K562 (cell line): ENCODE data around the gene ADGRL3. TPM values are rescaled to one million over a fixed set of nuclear protein-coding genes. Genes with fewer than 3 reads are reported as not detected.

Experiments used
- ATAC-seq: fragments of 200-7000 bp; cut with Tn5 transposase; 3 replicates; pipeline ENCODE4 v1.9.1; 2020; ENCODE audit warnings: moderate library complexity
- BruUV-seq: library from RNA; stranded (reverse); fragments of 400-500 nt; replicated peaks from 2 replicates; lab custom pipeline; 2021; lab: Mats Ljungman, UMichigan
- CTCF ChIA-PET: fragments of 300-600 bp; formaldehyde crosslinking; extraction: SDS; loops from one replicate; lab custom pipeline; 2021; ENCODE audit warnings: low intra/inter-chr PET ratio; lab: Yijun Ruan, JAX
- POLR2A ChIA-PET: fragments of 300-600, 350-650 bp; sonication (Branson Sonifier 250); formaldehyde crosslinking; extraction: SDS; loops from one replicate; lab custom pipeline; 2021; ENCODE audit warnings: antibody characterized with exemption, inconsistent platforms; lab: Yijun Ruan, JAX
- DNase-seq, 4 experiments: peaks; one replicate each; pipeline versions ENCODE4 v3.0.0 to v3.0.0-alpha.2; 2011 to 2018; ENCODE audit warnings: low spot score in 3 of 4, mixed read lengths in 3 of 4; ENCODE audit errors: extremely low read depth in 1 of 4
- FAIRE-seq: peaks from 2 replicates; lab custom pipeline; 2011; peaks lifted over from hg19 to GRCh38; lab: Jason Lieb, UNC
- H2AFZ ChIP-seq: 2 replicates; pipeline ENCODE4 v1.6.0; 2011; ENCODE audit warnings: low read depth, low read length, control low read depth, inconsistent platforms
- H3K27ac ChIP-seq: fragments of 200-600 bp; 3 replicates; pipeline ENCODE4 v1.8.0; 2011; ENCODE audit warnings: low read depth, mild to moderate bottlenecking, control low read depth, inconsistent platforms, low read length, moderate library complexity, mixed read lengths; ENCODE audit errors: extremely low read depth
- H3K27me3 ChIP-seq, 2 experiments: fragments of 300-600 bp in 1 of 2; 2 replicates in 1 of 2; 3 replicates in 1 of 2; pipeline versions ENCODE4 v1.6.0 to v1.8.0; 2011; ENCODE audit warnings: inconsistent platforms in 2 of 2, low read length in 2 of 2, mild to moderate bottlenecking in 1 of 2, mixed read lengths in 1 of 2, moderate library complexity in 1 of 2; ENCODE audit not compliant: control insufficient read depth in 2 of 2, insufficient read depth in 2 of 2
- H3K36me3 ChIP-seq: fragments of 300-600 bp; 3 replicates; pipeline ENCODE4 v1.8.0; 2011; ENCODE audit warnings: mild to moderate bottlenecking, low read length, inconsistent platforms; ENCODE audit not compliant: control insufficient read depth, insufficient read depth
- H3K4me1 ChIP-seq, 2 experiments: fragments of 200-600 bp in 1 of 2; replicated peaks in 1 of 2; 2 replicates in 1 of 2; 3 replicates in 1 of 2; pipeline versions ENCODE4 v1.5.1 to v1.8.0; 2011; ENCODE audit warnings: inconsistent platforms in 2 of 2, low read length in 2 of 2, mild to moderate bottlenecking in 1 of 2, mixed read lengths in 1 of 2, moderate library complexity in 1 of 2; ENCODE audit not compliant: control insufficient read depth in 2 of 2, insufficient read depth in 2 of 2
- H3K4me2 ChIP-seq: 2 replicates; pipeline ENCODE4 v1.6.1; 2011; ENCODE audit warnings: low read length, control low read depth, inconsistent platforms, mixed read lengths; ENCODE audit not compliant: insufficient read depth
- H3K4me3 ChIP-seq: fragments of 200-600 bp; sonication (generic), shearing (Covaris generic); 2 replicates; pipeline ENCODE4 v1.5.1; 2016; ENCODE audit warnings: control low read depth, inconsistent platforms
- H3K79me2 ChIP-seq: fragments of 200-600 bp; 3 replicates; pipeline ENCODE4 v1.8.0; 2011; ENCODE audit warnings: low read length, inconsistent platforms; ENCODE audit not compliant: control insufficient read depth, insufficient read depth
- H3K9ac ChIP-seq, 2 experiments: 2 replicates each; pipeline versions ENCODE4 v1.6.0 to v1.6.1; 2011; ENCODE audit warnings: low read depth in 2 of 2, low read length in 2 of 2, control low read depth in 1 of 2, inconsistent platforms in 1 of 2, mild to moderate bottlenecking in 1 of 2, mixed read lengths in 1 of 2; ENCODE audit not compliant: insufficient read depth in 1 of 2
- H3K9me1 ChIP-seq: one replicate; pipeline ENCODE4 v1.6.0; 2011; ENCODE audit warnings: inconsistent platforms, mild to moderate bottlenecking, low read length, moderate library complexity; ENCODE audit not compliant: control insufficient read depth, insufficient read depth
- H3K9me3 ChIP-seq: replicated peaks from 2 replicates; pipeline ENCODE4 v1.5.1; 2011; ENCODE audit warnings: low read depth, low read length, inconsistent platforms; ENCODE audit not compliant: control insufficient read depth, insufficient read depth
- H4K20me1 ChIP-seq: replicated peaks from 2 replicates; pipeline ENCODE4 v1.6.1; 2011; ENCODE audit warnings: low read length, inconsistent platforms, mixed read lengths; ENCODE audit not compliant: control insufficient read depth, insufficient read depth
- E2F5 ChIP-seq: sonication (generic); formaldehyde crosslinking; IDR thresholded peaks from 2 replicates; pipeline ENCODE4 v1.8.0; 2022; ENCODE audit warnings: mild to moderate bottlenecking, missing genetic modification reagents
- HBP1 ChIP-seq: fragments of 450-650 bp; formaldehyde crosslinking; IDR thresholded peaks from 2 replicates; pipeline ENCODE4 v1.4.0; 2022; ENCODE audit warnings: missing genetic modification characterization
- HMGN3 ChIP-seq: IDR thresholded peaks from 2 replicates; pipeline ENCODE4 v1.6.1; 2011; ENCODE audit warnings: borderline replicate concordance, low read depth, mild to moderate bottlenecking, mixed read lengths, low read length; ENCODE audit not compliant: insufficient read length; ENCODE audit errors: extremely low read depth
- MTA3 ChIP-seq: fragments of 450-650 bp; formaldehyde crosslinking; IDR thresholded peaks from 2 replicates; pipeline ENCODE4 v1.6.1; 2017; ENCODE audit warnings: mild to moderate bottlenecking, borderline replicate concordance
- NCOA2 ChIP-seq, 2 experiments: fragments of 450-650 bp; IDR thresholded peaks; 2 replicates each; pipeline ENCODE4 v1.6.1; 2018; ENCODE audit warnings: mild to moderate bottlenecking in 2 of 2, moderate library complexity in 1 of 2; ENCODE audit not compliant: partially characterized antibody in 2 of 2
- RHOXF2B ChIP-seq: fragments of 250-450 bp; sonication (Bioruptor Pico); conservative IDR thresholded peaks from 2 replicates; pipeline ENCODE4 v1.5.1; 2021
- SNIP1 ChIP-seq: fragments of 450-650 bp; IDR thresholded peaks from 2 replicates; pipeline ENCODE4 v1.7.1; 2017; ENCODE audit warnings: low read depth, mild to moderate bottlenecking
- TGIF2 ChIP-seq: sonication (generic); formaldehyde crosslinking; IDR thresholded peaks from 2 replicates; pipeline ENCODE4 v1.8.1; 2022; ENCODE audit warnings: mild to moderate bottlenecking, missing genetic modification reagents, moderate library complexity
- ZBTB26 ChIP-seq: fragments of 450-650 bp; formaldehyde crosslinking; IDR thresholded peaks from 2 replicates; pipeline ENCODE4 v1.4.0; 2022; ENCODE audit warnings: missing genetic modification characterization
- ZBTB9 ChIP-seq: fragments of 450-650 bp; formaldehyde crosslinking; IDR thresholded peaks from 2 replicates; pipeline ENCODE4 v1.4.0; 2020; ENCODE audit warnings: mild to moderate bottlenecking, moderate library complexity
- ZNF184 ChIP-seq: sonication (generic); formaldehyde crosslinking; IDR thresholded peaks from 2 replicates; pipeline ENCODE4 v1.5.0; 2020; ENCODE audit warnings: missing genetic modification reagents
- ZNF431 ChIP-seq: sonication (generic); formaldehyde crosslinking; IDR thresholded peaks from 2 replicates; pipeline ENCODE4 v1.8.0; 2022; ENCODE audit warnings: mild to moderate bottlenecking, missing genetic modification reagents
- WGBS: fragments of 100-300 bp; shearing (Covaris generic); methylation state at CpG from one replicate; pipeline ENCODE4 v1.1.6; 2016; ENCODE audit warnings: low coverage, mixed read lengths; ENCODE audit not compliant: insufficient coverage; ENCODE audit errors: missing lambda C conversion rate; 5-methylcytosine and 5-hydroxymethylcytosine counted together
- in situ Hi-C: fragments of 300-500 bp; cut with MboI; formaldehyde crosslinking; loops from 4 replicates; pipeline ENCODE4 v1.15.0; 2018; ENCODE audit warnings: inconsistent platforms, mixed read lengths
- intact Hi-C: fragments of 100-400 bp; cut with micrococcal nuclease; formaldehyde crosslinking; loops from 2 replicates; pipeline ENCODE4 v1.14.2; 2022
- polyA plus RNA-seq, 8 experiments: library from polyadenylated mRNA; depleted of rRNA in 4 of 8; stranded (reverse) in 5 of 8; unstranded in 3 of 8; fragments of >200 nt; fragmentation: Nextera tagmentation in 2 of 8; fragmentation: Illumina TruSeq in 1 of 8; extraction: Ambion mirVana in 2 of 8; extraction: Trizol in 1 of 8; gene quantifications; 2 replicates each; pipeline versions ENCODE4 v1.2.1 to v1.2.3, GENCODE V29; 2011 to 2014; ENCODE audit warnings: inconsistent platforms in 1 of 8, missing spikeins in 1 of 8
- total RNA-seq, 7 experiments: library from RNA; depleted of rRNA in 6 of 7; stranded (reverse); fragments of >200 nt in 6 of 7; fragmentation: Illumina TruSeq in 2 of 7; extraction: Trizol in 2 of 7; gene quantifications; 2 replicates each; pipeline versions ENCODE4 v1.2.1 to v1.2.3, GENCODE V29; 2011 to 2021; ENCODE audit warnings: low replicate concordance in 1 of 7
- TF ChIP-seq, protein P1 (sequence below), 2 experiments: fragments of 450-650 bp in 1 of 2; sonication (generic) in 1 of 2; formaldehyde crosslinking; conservative IDR thresholded peaks; 2 replicates each; pipeline versions ENCODE4 v1.4.0 to v1.8.1; 2020 to 2022; ENCODE audit warnings: mild to moderate bottlenecking in 1 of 2, missing genetic modification reagents in 1 of 2
- TF ChIP-seq, protein P2 (sequence below): fragments of 250-450 bp; sonication (Bioruptor Pico); IDR thresholded peaks from 2 replicates; pipeline ENCODE4 v1.8.0; 2021; ENCODE audit warnings: mild to moderate bottlenecking, moderate library complexity

Gene ADGRL3
- total and polyA plus RNA-seq, 9 of the 15 experiments (the other 6 are each of a cell fraction or from before 2014, with no cell fraction given): 0.03 to 0.14 (median 0.04) TPM; not detected in 2

- no peaks in the 10 kb centered on the region for H3K79me2 ChIP-seq
- no peak overlapping the region for H3K9ac ChIP-seq
- H3K9me1 ChIP-seq: no peaks in the 10 kb centered on the region
- H2AFZ ChIP-seq: no peak overlapping the region
- H3K4me1 ChIP-seq: no peaks in the 10 kb centered on the region
- no TSS peak for BruUV-seq
- no peak overlapping the region for H3K4me2 ChIP-seq
- TF ChIP-seq ZBTB26 (no peak), HBP1 (CRISPR knock-in tag) (no peak), ZNF184 (CRISPR knock-in tag) (no peak), RHOXF2B (CRISPR knock-in tag) (no peak), TGIF2 (CRISPR knock-in tag) (no peak), ZNF431 (no peak), HMGN3 (no peak), ZBTB9 (CRISPR knock-in tag) (no peak), E2F5 (no peak), NCOA2 (IDR thresholded peaks at IDR 0.05; ENCODE audit: partially characterized antibody in 2 of 2) (no peak), SNIP1 (no peak), MTA3 (no peak)
- TF ChIP-seq, protein P1, sequence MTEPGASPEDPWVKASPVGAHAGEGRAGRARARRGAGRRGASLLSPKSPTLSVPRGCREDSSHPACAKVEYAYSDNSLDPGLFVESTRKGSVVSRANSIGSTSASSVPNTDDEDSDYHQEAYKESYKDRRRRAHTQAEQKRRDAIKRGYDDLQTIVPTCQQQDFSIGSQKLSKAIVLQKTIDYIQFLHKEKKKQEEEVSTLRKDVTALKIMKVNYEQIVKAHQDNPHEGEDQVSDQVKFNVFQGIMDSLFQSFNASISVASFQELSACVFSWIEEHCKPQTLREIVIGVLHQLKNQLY (CRISPR knock-in tag; conservative IDR thresholded peaks at IDR 0.05): no peak
- TF ChIP-seq, protein P2, sequence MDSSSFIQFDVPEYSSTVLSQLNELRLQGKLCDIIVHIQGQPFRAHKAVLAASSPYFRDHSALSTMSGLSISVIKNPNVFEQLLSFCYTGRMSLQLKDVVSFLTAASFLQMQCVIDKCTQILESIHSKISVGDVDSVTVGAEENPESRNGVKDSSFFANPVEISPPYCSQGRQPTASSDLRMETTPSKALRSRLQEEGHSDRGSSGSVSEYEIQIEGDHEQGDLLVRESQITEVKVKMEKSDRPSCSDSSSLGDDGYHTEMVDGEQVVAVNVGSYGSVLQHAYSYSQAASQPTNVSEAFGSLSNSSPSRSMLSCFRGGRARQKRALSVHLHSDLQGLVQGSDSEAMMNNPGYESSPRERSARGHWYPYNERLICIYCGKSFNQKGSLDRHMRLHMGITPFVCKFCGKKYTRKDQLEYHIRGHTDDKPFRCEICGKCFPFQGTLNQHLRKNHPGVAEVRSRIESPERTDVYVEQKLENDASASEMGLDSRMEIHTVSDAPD (CRISPR knock-in tag): no peak
- ATAC-seq (no peak), DNase-seq (no peak), FAIRE-seq (no peak)
- ChIA-PET CTCF (no interaction called here), POLR2A (no interaction called here)
- H3K4me3 ChIP-seq: no peak overlapping the region
- H3K27ac ChIP-seq: no peak overlapping the region
- no peaks in the 10 kb centered on the region for H3K27me3 ChIP-seq
- H4K20me1 ChIP-seq: no peaks in the 10 kb centered on the region
- 1% methylated on average over 7 of the region's 7 CpGs for WGBS
- in situ Hi-C loops (no loop called here), intact Hi-C loops (no loop called here)
- H3K36me3 ChIP-seq: no peaks in the 10 kb centered on the region
- H3K9me3 ChIP-seq: no peaks in the 10 kb centered on the region
Observed at GRCh38 chr4:61231421-61231820, 31.3 kb downstream of the ADGRL3 start.
